ENCODE results near the gene DPH2.

DPH2 gene

DNA sequence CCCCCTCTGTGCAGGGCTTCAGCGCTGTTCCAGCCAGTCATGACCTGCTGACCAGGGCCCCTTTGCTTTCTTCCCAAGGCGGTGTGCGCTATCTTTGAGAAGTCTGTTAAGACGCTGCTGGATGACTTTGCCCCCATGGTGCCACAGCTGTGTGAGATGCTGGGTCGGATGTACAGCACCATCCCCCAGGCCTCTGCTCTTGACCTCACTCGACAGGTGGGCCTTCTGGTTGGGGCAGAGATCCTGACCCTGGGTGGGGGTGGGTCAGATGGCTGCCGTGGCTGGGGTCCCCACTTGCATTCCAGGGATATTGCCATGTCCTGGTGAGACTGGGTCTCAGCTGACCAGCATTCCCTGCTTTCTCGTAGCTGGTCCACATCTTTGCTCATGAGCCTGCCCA, 9.0 kb upstream of the DPH2 start:
- TF ChIP-seq, protein P1, sequence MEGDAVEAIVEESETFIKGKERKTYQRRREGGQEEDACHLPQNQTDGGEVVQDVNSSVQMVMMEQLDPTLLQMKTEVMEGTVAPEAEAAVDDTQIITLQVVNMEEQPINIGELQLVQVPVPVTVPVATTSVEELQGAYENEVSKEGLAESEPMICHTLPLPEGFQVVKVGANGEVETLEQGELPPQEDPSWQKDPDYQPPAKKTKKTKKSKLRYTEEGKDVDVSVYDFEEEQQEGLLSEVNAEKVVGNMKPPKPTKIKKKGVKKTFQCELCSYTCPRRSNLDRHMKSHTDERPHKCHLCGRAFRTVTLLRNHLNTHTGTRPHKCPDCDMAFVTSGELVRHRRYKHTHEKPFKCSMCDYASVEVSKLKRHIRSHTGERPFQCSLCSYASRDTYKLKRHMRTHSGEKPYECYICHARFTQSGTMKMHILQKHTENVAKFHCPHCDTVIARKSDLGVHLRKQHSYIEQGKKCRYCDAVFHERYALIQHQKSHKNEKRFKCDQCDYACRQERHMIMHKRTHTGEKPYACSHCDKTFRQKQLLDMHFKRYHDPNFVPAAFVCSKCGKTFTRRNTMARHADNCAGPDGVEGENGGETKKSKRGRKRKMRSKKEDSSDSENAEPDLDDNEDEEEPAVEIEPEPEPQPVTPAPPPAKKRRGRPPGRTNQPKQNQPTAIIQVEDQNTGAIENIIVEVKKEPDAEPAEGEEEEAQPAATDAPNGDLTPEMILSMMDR (IDR thresholded peaks at IDR 0.05; ENCODE audit: low read depth, low read length, missing control alignments), result no peak
- Histone ChIP-seq H3K27me3 (replicated peaks) (no peaks in the 10 kb centered on the region), H3K27ac (no peak overlapping the region), H3K36me3 (replicated peaks) (peaks cover 26% of the 10 kb centered on the region), H3K4me3 (ENCODE audit: low read depth, low read length) (no peak overlapping the region)
- in situ Hi-C loops (cut with HindIII; ENCODE audit: low pct_ligation_motif_present, low sequenced_read_pairs), result no loop called here
- DNase-seq, result no peak

DNA sequence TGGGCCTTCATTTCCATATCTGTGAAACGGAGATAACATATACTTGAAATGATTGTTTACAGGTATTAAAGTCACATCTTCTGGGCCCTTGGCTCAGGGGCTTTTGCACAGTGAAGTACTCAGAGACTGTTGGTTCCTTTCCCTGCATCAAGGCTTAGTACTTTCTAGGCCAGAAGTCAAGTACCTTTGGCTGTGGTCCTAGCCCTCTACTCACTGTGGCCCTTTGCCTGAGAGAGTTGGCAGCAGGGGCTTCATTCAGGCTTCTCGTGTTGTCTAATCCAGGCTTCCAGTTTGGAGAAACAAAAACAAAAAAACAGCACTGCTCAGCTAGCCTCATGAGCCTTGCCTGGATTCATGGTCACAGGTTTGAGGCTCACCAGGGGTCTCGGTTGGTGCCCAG, 8.1 kb upstream of the DPH2 start:
- no peak overlapping the region for H3K27ac ChIP-seq
- no peak overlapping the region for H3K4me3 ChIP-seq (ENCODE audit: low read depth, low read length)
- no peaks in the 10 kb centered on the region for H3K27me3 ChIP-seq (replicated peaks)
- TF ChIP-seq, protein P1 (IDR thresholded peaks at IDR 0.05; ENCODE audit: low read depth, low read length, missing control alignments), result no peak
- peaks cover 23% of the 10 kb centered on the region for H3K36me3 ChIP-seq (replicated peaks)
- in situ Hi-C loops (cut with HindIII; ENCODE audit: low pct_ligation_motif_present, low sequenced_read_pairs), result no loop called here
- DNase-seq, result no peak

DNA sequence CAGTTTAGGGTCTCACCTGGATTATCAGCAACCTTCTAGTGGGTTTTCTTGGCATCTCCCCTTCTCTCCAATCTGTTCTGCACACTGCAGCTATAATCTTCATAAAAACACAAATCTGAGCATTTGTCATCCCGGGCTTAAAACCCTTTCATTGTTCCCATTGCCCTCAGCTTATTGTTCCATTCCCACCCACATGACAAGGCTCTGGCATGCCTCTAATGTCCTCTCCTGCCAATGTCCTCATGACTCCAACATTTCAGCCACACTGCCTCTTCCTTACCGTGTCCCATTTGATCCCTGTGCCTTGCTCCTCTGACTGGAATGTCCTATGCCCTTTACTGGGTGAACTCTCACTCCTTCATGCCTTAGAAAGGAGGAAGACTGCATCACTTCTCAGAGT, 7.5 kb upstream of the DPH2 start:
- Histone ChIP-seq H3K27ac (no peak overlapping the region), H3K4me3 (ENCODE audit: low read depth, low read length) (no peak overlapping the region), H3K36me3 (replicated peaks) (peaks cover 21% of the 10 kb centered on the region), H3K27me3 (replicated peaks) (no peaks in the 10 kb centered on the region)
- in situ Hi-C loops (cut with HindIII; ENCODE audit: low pct_ligation_motif_present, low sequenced_read_pairs), result no loop called here
- no peak for DNase-seq
- TF ChIP-seq, protein P1 (IDR thresholded peaks at IDR 0.05; ENCODE audit: low read depth, low read length, missing control alignments), result no peak

DNA sequence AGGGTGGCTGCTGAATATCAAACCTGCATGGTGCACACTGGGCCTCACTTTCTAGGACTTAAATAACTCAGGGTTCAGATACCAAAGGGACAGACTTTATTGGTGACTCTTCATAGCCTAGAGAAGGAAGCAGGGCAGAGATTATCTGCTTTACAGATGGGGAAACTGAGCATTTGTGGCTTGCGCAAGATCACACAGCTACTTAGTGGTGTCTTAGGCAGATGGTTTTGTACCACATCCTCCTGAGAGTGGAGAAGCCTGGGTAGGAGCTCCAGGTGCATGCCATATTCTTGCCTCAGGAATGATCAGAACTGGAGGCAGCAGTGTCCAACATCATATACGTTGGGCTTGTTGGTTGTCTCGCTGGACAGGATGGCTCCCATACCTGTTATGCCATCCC, 6.8 kb upstream of the DPH2 start:
- Histone ChIP-seq H3K4me3 (ENCODE audit: low read depth, low read length) (no peak overlapping the region), H3K27me3 (replicated peaks) (no peaks in the 10 kb centered on the region), H3K27ac (no peak overlapping the region), H3K36me3 (replicated peaks) (peaks cover 16% of the 10 kb centered on the region)
- no peak for DNase-seq
- in situ Hi-C loops (cut with HindIII; ENCODE audit: low pct_ligation_motif_present, low sequenced_read_pairs), result no loop called here
- TF ChIP-seq, protein P1 (IDR thresholded peaks at IDR 0.05; ENCODE audit: low read depth, low read length, missing control alignments), result no peak

DNA sequence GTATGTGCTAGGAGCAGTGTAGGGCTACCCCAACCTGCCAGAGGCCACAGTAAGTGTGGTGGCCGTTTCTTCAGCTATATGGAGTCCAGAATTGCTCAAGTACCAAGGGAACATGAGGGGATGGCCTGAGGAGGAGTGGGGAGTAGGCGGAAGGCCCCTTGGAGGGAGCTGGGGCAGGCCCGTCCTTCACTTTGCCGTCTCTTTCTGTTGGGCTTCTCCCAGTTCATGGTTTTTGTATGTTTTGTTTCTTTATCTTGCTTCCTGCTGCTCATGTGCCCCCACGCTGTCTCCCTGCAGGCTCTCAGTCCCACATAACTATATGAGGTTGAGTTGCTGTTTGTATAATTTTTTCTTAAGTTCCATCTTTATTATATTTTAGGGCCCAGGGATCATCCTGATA, 5.9 kb upstream of the DPH2 start:
- in situ Hi-C loops (cut with HindIII; ENCODE audit: low pct_ligation_motif_present, low sequenced_read_pairs), result no loop called here
- H3K27ac ChIP-seq, result no peak overlapping the region
- no peak overlapping the region for H3K4me3 ChIP-seq (ENCODE audit: low read depth, low read length)
- no peak for DNase-seq
- no peaks in the 10 kb centered on the region for H3K27me3 ChIP-seq (replicated peaks)
- H3K36me3 ChIP-seq (replicated peaks), result peaks cover 11% of the 10 kb centered on the region
- TF ChIP-seq, protein P1 (IDR thresholded peaks at IDR 0.05; ENCODE audit: low read depth, low read length, missing control alignments), result no peak

DNA sequence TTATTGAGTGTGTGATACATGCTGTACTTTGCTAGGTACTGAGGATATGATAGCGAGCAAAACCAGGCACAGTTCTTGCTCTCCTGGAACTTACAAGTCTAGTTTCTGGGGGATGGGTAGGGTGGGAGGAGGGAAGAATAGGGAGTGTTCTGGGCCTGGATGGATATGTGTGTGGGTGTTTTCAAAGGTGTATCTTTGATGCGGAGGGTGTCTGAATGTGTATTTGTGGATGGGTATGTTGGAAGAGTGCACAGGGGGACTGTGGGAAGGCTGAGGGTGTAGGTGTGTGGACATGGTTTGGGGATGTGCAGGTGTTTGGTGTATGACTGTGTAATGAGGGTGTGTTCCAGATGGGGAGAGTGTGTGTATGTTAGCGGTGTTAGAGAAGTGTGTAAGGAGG, 4.5 kb upstream of the DPH2 start:
- in situ Hi-C loops (cut with HindIII; ENCODE audit: low pct_ligation_motif_present, low sequenced_read_pairs), result no loop called here
- no peak overlapping the region for H3K27ac ChIP-seq
- no peaks in the 10 kb centered on the region for H3K27me3 ChIP-seq (replicated peaks)
- no peak overlapping the region for H3K4me3 ChIP-seq (ENCODE audit: low read depth, low read length)
- TF ChIP-seq, protein P1 (IDR thresholded peaks at IDR 0.05; ENCODE audit: low read depth, low read length, missing control alignments), result no peak
- DNase-seq, result no peak
- peaks cover 9% of the 10 kb centered on the region for H3K36me3 ChIP-seq (replicated peaks)
